ENCODE measurements around the gene CTNNA3. TPM values are rescaled to one million over a fixed set of nuclear protein-coding genes. Genes with fewer than 3 reads are reported as not detected.

CTNNA3 gene
- total and polyA plus RNA-seq, 12 donors, result 2.0 to 213 (median 171) TPM

- Histone ChIP-seq H3K9me3 (no peaks in the 10 kb centered on the region), H3K27me3 (no peaks in the 10 kb centered on the region), H3K27ac (peak overlapping the region in 1 of 10 donors; percentile 5), H3K4me1 (peaks cover 0 to 4% (median 0%) of the 10 kb centered on the region in 9 donors), H3K36me3 (no peaks in the 10 kb centered on the region), H3K4me3 (no peak overlapping the region)
- intact Hi-C loops (cut with DNase I), result loop anchor here in 3 of 10 donors (5.0 to 10.0 kb wide), 3 partner anchors 752 to 1446 kb away; no protein-coding TSS in a partner anchor
- ATAC-seq, result peak in 7 of 8 donors; percentile 39 to 74 (median 58)
- peak in 1 of 2 donors; percentile 41 for DNase-seq
- TF ChIP-seq CTCF (IDR thresholded peaks at IDR 0.05), result peak; percentile 56 to 83 (median 69)
- WGBS, 2 donors, result 46 to 54% methylated on average over 5 of the region's 5 CpGs
Observed at GRCh38 chr10:66180581-66181318, 1515.2 kb downstream of the CTNNA3 start.

- 76 to 86% methylated on average over 3 of the region's 3 CpGs for WGBS, 2 donors
- Histone ChIP-seq H3K36me3 (no peaks in the 10 kb centered on the region), H3K4me1 (peaks cover 0 to 4% (median 0%) of the 10 kb centered on the region in 9 donors), H3K4me3 (no peak overlapping the region), H3K27ac (peak overlapping the region in 1 of 10 donors; percentile 5), H3K9me3 (no peaks in the 10 kb centered on the region), H3K27me3 (no peaks in the 10 kb centered on the region)
- no peak for TF ChIP-seq CTCF (IDR thresholded peaks at IDR 0.05)
- intact Hi-C loops (cut with DNase I), result loop anchor here in 3 of 10 donors (5.0 to 10.0 kb wide), 3 partner anchors 752 to 1445 kb away; no protein-coding TSS in a partner anchor
- ATAC-seq, result no peak
- DNase-seq, result no peak
Observed at GRCh38 chr10:66180021-66180420, 1516.0 kb downstream of the CTNNA3 start.

DNA sequence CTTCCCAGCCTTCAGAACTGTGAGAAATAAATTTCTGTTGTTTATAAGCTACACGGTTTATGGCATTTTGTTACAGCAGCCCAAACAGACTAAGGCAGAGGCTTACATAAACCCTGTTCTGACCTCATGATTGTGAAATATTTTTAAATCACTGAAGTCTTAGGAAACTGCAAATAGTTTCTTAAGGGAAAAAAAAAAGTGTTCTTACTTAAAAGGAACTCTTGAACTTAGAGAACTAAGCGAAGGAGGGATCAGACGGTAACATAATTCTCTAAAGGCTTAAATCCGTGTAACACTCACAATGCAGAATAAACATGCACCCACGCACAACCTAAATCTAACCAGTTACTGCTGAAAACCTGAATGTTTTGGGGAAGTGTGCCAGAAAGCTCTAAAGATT, 1519.2 kb downstream of the CTNNA3 start:
- no peak for DNase-seq
- Histone ChIP-seq H3K27ac (no peak overlapping the region), H3K36me3 (no peaks in the 10 kb centered on the region), H3K4me3 (no peak overlapping the region), H3K9me3 (no peaks in the 10 kb centered on the region), H3K4me1 (peaks cover 0 to 4% (median 0%) of the 10 kb centered on the region in 9 donors), H3K27me3 (no peaks in the 10 kb centered on the region)
- ATAC-seq, result no peak
- TF ChIP-seq CTCF (IDR thresholded peaks at IDR 0.05), result no peak
- intact Hi-C loops (cut with DNase I), result loop anchor here in 1 of 10 donors (10.0 kb wide), 1 partner anchor 1202 kb away; no protein-coding TSS in a partner anchor
- WGBS, 2 donors, result 68 to 77% methylated on average over 5 of the region's 5 CpGs

DNA sequence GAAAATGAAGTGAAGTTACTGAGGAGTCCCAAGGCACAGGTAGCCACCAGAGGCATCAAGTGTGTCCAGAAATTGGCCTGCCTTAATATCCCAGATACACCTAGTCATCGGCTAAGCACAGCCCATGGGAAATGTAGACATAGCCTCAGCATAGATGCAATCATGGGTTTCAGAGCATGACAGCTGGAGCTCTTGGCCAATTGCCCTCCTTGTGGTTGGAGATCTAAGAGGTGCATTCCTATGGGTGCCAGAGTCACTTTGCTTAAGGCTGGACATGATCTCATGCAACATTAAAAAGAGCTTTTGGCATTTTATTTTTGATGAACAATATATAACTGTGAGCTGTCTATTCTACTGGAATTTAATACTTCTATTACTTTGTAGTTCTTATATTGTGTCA, 1528.2 kb downstream of the CTNNA3 start:
- WGBS, 2 donors, result 78 to 86% methylated on average over 1 of the region's 1 CpG
- no peak for TF ChIP-seq CTCF (IDR thresholded peaks at IDR 0.05)
- peaks cover 0 to 3% (median 0%) of the 10 kb centered on the region in 11 donors for H3K9me3 ChIP-seq
- DNase-seq (no peak), ATAC-seq (no peak)
- H3K4me1 ChIP-seq, result no peaks in the 10 kb centered on the region
- H3K27ac ChIP-seq, result no peak overlapping the region
- intact Hi-C loops (cut with DNase I), result no loop called here
- H3K27me3 ChIP-seq, result no peaks in the 10 kb centered on the region
- H3K4me3 ChIP-seq, result no peak overlapping the region
- no peaks in the 10 kb centered on the region for H3K36me3 ChIP-seq
